Stimulated activated CD8-positive, alpha-beta memory T cell treated with anti-CD3 and anti-CD28 coated beads, Interleukin-12 subunit alpha, Interleukin-12 subunit beta, amount 100 ng/mL, for 4 hours (primary cell): ENCODE results near the gene ST3GAL2.
"Not testable (repeated sequence)": the region's sequence is repeated elsewhere in the genome, so short reads cannot be mapped to it uniquely, and the experiment has no call there.

Experiments
- DNase-seq: peaks from one replicate; pipeline ENCODE4 v3.0.0-alpha.2; 2020; ENCODE audit warnings: low read depth

The ST3GAL2 gene

DNA sequence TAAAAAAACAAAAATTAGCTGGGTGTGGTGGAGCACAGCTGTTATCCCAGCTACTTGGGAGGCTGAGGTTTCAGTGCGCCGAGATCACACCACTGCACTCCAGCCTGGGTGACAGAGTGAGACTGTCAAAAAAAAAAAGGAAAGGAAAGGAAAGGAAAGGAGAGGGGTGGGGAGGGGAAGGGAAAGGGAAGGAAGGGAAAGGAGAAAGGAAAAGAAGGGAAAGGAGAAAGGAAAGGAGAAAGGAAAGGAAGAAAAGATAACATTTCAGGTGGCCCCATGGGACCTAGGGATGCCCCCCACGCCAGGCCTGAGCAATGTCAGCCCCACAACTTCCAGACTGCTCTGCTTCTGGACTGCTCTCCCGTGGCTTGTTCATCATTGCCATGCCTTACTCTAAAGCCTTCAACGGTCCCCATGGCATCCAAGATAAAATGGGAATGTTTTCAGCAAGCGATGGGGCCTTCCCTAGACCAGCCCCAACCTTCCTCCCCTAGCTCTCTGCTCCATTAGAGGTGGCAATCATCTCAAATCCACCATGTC lies 55.4 kb downstream of the ST3GAL2 start:
- no peak for DNase-seq

DNA sequence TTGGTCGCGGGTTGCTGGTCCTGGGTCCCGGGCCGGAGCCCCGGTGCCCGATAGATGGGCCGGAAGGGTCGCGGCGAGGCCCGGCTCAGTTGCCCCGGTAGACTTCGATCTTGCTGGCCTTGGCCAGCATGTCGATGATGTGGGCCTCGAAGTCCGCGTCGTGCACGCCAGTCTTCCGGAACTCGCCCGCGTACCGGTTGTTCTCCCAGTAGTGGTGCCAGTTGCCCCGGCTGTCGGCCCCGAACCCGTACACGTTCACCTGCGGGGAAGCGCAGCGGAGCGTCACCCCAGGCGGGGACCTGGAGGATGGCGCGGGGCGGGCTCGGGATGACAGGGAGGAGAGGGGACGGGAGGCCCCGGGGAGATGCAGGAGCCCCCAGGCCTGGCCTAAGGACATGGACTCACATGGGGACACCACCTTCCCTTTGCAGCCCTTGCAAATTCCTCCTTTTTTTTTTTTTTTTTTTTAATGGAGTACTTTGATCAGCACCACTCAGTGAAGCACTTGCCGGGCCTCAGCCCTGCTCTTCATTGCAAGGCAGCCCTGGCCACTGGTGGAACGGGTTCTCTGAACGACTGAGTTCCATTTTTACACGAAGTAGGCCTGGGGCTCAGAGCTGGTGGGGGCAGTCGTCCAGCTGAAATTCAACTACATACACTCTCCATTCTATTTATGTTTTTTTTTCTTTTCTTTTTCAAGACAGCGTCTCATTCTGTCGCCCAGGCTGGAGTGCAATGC lies 57.1 kb downstream of the ST3GAL2 start:
- no peak for DNase-seq

DNA sequence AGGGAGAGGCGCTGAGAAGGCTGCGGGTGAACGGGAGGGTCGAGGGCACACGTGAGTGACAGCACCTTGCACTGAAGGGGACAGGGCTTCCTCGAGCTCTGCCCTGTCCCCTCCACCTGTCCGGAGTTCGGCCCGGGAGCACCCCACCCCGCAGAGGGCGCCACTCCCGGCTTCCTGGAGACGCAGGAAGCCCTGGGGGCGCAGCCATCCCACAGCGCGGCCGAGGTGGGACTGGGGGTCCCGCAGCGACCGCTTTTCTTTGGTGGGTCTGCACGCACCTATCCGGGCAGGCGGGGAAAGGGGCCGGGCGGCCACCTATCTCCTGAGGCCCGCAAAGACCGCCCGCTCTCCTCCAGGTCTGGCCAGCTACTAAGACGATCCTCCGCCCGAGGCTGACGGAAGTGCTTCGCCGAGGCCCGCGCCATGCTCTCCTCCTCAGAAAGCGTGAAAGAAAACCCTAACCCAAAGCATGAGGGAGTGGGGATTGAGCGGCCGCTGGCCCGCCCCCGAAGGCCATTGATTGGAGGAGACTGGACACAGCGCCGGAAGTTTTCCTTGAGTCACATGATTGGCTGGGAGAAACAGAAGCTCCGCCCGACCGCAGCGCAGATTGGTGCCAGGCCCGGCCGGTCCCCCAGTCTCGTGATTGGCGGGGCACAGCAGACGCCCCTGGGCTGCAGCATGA lies 57.8 kb downstream of the ST3GAL2 start:
- peak; percentile 88 for DNase-seq

DNA sequence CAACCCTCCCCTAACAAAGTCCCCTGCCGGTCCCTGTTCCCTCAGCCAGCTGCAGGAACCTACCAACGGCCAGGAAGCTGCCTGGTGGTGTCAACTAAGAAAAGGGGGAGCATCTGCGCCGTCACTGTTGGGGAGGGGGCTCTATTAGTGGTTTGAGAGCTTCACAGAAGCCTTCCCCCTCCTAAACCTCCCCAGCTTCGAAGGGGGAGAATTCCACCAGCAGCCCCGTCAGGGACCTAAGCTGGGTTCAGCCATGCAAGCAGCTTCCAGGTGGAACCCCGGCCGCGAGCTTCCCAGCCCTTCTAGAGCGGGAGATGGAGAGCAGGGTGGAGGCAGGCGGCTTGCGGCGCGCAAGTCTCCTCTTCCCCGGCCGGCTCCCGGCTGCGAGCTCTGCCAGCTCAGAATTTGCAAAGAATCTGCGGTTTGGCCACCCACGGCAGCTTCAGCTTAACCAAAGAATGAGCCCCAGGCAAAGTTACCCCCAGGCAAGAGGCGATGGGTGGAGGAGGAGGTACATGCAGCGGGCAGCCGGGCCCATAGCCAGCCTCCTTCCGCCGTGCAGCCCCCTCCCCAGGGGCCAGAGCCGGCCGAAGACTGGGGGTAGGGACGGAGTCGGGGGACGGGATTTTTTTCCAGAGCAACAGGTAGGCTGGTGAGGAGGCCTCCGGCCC lies 58.5 kb downstream of the ST3GAL2 start:
- DNase-seq, result peak; percentile 65

DNA sequence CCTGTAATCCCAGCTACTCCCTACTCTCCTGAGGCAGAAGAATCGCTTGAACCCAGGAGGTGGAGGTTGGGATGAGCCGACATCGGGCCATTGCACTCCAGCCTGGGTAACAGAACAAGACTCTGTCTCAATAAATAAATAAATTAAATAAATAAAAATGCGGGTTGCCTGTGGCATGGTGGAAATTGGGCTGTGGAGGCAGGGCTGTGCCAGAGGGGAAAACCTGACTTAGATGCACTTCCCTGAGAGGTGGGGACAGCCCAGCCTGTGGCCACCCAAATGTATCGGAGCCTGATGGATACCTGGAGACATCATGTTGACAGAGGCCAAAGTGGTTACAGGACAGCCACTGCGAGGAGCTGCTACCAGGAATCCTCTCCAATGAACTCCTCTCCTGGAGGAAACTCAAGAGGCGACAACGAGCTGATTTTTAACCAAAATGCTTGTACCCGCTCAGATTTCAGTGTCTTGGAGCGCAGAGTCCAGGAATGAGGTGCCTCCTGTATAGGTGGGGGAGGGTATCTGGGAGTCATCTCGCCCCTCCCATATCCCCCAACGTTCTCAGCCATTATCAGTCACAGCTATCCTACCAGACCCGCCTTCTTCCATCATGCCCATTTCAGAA lies 59.9 kb downstream of the ST3GAL2 start:
- DNase-seq, result no peak

DNA sequence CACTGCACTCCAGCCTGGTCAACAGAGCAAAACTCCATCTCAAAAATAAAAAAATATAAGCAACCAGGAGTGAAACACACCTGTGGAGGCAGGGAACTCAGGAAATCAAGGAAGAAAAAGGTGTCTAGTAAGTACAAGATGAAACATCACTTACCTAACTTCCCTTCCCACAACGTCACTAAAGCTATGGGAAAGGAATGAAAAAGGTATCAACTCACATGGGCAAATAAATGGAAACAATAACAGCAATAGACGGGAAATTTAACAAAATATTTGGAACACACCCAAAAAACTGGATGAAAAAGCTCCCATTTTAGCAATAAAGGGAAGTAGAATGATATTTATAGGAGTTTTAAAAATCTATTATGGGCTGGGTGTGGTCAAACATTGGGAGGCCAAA lies 61.1 kb downstream of the ST3GAL2 start:
- no peak for DNase-seq

DNA sequence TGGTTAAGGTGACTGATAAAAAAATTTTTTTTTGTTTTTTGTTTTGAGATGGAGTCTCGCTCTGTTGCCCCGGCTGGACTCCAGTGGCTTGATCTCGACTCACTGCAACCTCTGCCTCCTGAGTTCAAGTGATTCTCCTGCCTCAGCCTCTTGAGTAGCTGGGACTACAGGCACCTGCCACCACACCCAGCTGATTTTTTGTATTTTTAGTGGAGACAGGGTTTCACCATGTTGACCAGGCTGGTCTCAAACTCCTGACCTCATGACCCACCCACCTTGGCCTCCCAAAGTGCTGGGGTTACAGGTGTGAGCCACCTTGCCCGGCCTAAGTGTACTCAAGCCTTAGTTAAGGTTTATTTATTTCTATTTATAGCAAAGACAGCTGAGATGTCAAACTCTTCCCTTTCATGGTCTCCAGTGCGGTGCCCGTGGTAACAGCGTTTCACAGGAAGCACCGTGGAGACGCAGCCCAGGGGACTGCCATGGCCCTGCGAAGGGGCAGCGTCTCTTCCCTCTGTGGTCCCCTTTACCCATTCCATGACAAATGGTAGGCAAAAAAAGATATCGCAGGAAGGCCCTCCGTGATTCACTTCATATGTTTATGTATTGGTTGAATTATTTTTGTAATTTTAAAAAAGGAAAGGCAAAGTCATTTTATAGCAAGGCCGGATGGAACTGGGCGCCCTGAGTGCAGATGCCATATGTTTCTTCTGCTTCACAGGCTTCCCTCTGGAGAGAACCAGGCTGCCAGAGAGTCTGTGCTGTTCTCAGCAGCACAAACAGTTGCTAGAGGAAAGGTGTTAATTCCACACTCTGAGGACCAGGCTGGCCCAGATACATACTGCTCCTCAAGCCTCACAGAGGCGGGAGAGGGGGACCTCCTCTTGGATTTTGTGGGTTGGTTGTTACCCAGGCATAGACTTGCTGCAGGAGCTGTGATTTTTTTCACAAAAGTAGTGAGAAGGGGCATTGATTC lies 63.0 kb downstream of the ST3GAL2 start:
- DNase-seq, result no peak

DNA sequence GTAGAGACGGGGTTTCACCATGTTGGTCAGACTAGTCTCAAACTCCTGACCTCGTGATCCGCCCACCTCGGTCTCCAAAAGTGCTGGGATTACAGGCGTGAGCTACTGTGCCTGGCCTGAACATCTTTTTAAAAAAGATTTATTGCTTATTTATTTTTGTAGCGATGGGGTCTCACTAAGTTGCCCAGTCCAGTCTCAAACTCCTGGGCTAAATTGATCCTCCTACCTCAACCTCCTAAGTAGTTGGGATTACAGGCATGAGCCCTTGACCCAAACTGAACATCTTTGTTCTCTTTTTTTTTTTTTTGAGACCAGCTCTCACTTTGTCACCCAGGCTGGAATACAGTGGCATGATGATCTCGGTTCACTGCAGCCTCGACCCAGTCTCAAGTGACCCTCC lies 64.7 kb downstream of the ST3GAL2 start:
- DNase-seq, result no peak

DNA sequence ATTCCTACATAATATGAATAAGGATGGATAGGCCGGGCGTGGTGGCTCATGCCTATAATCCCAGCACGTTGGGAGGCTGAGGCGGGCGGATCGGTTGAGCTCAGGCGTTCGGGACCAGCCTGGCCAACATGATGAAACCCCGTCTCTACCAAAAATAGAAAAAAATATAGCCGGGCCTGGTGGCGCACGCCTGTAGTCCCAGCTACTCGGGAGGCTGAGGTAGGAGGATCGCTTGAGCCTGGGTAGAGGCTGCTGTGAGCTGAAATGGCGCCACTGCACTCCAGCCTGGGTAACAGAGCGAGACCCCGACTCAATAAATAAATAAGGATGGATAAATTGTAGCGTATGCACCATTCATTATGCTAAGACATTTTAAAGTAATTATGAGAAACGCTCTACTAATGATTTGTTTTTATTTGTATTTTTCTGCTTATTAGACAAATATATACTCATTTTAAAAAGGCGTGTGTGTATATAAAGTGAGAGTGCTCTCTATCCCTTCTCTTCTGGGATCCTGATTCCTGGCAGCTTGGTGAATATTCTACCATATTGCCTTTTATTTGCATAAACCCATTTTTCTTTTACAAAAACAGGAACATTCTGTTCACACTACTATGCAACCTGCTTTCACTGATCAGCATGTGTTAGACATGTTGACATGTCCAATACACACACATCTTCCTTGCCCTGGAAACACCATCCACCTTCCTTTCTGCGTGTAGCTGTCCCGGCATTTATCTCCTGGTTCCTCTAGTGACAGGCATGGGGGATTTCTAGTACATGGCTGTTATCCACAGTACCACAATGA lies 65.8 kb downstream of the ST3GAL2 start:
- DNase-seq, result no peak

DNA sequence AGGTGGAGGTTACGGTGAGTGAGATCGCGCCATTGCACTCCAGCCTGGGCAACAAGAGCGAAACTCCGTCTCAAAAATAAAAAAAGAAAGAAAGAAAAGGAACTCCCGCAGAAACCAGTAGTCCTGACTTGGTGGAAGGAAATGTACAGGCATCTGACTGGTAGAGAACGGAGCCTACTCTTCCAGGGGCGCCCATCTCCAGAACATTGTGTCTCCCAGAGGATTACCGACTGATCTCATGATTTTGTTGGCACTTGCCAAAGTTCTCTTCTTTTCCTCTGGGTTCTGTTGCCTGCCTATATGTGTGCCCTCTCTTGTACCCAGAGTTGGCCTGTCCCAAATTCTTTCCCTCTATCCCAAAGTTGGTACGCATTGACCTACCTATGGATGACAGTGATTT lies 68.0 kb downstream of the ST3GAL2 start:
- DNase-seq, result no peak

DNA sequence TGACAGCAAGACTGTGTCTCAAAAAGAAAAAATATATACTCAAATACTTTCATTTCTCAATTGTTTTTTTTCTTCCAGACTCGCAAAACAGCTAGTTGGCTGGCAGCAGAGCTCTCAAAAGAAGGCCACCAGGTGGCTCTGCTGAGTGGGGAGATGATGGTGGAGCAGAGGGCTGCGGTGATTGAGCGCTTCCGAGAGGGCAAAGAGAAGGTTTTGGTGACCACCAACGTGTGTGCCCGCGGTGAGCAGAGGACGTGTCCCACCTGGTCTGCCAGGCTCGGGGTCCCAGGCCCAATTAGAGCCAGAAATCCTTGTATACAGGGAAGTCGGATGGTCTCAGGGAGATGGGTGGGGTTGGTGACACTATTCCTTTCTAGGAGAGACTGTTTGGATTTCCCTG lies 68.8 kb downstream of the ST3GAL2 start:
- not testable (repeated sequence) for DNase-seq

DNA sequence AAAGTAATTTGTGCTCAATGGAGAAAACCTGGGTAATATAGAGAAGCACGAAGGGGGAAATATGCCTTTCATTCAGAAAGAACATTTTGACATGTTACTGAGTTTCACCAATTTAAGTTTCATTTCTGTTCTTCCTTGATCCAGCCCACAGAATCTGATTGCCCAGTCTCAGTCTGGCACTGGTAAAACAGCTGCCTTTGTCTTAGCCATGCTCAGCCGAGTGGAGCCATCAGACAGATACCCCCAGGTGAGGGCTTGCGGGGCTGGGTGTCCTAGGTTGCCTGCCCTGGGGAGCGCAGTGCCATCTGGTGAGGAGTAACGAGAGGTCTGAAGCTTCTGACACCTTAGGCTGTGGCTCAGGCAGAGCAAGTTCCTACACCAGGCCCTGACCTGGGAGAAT lies 74.5 kb downstream of the ST3GAL2 start:
- DNase-seq, result no peak

DNA sequence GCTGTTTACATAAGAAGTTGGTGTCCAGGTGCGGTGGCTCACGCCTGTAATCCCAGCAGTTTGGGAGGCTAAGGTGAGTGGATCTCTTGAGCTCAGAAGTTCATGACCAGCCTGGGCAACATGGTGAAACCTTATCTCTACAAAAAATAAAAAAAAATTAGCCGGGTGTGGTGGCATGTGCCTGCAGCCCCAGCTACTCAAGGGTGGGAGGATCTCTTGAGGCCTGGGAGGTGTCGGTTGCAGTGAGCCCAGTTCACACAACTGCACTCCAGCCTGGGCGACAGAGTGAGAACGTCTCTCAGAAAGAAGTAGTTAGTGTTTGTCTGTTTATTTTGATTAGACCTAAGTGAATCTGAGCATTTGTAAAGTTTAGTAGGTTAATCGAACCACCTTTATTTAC lies 79.3 kb downstream of the ST3GAL2 start:
- no peak for DNase-seq

DNA sequence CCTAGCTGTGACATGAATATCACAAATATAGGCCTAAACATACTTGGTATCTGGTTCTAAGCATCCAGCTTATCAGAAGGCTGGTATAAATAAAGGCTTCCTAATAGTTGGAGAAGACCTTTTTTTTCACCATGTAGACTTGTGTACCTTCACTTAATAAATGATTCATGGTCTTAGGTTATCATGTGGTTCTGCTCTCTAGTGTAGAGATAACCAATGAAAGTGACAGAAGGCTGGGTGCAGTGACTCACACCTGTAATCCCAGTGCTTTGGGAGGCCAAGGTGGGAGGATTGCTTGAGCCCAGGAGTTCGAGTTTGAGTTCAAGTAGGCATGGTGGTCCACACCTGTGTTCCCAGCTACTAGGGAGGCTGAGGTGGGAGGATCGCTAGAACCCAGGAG lies 89.1 kb downstream of the ST3GAL2 start:
- DNase-seq, result no peak

DNA sequence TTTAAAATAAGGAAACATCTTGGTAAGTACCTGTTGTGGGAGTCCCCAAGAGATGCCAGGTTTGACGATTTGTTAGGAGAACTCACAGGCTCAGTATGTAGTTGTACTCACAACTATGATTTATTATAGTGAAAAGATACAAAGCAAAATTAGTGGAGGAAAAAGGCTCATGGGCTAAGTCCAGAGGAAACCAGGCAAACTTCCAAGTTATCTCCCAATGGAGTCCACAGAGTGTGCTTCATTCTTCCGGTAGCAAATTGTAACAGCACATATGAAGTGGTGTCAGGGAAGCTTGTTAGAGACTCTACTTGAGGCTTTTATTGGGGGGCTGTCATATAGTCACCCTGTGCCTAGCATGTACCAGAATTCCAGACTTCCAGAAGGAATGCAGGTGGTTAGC lies 89.9 kb downstream of the ST3GAL2 start:
- DNase-seq, result no peak

DNA sequence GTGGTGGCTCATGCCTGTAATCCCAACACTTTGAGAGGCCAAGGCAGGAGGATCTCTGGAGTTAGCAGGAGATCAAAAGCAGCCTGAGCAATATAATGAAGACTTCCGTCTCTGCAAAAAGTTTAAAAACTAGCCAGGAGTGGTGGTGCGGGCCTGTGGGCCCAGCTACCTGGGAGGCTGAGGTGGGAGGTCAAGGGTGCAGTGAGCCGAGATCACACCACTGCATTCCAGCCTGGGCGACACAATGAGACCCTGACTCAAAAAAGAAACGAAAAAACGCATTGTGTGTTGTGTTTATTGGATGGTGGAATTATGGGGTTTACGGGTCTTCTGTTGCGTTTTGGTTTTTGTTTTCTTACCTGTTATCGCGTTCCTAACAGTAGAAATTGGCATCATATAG lies 93.1 kb downstream of the ST3GAL2 start:
- DNase-seq, result no peak

DNA sequence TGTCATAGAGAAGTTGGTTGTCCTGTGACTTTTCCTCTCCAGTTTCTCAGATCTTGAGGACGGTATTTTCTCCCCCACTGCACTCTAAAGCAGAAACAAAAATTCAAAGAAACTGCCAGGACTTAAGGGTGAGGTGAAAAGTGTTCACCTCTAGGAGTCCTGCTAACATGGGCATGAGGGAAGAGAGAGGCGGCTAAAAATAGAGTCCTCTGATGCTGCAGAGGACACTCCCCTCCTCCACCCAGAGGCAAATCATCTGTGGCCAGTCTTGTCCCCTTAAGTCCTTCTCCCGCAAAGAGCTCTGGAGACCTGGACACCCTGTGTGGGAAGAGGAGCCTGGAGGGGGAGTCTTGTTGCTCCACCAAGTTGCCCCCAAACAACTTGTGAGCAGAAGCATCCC lies 96.9 kb downstream of the ST3GAL2 start:
- DNase-seq, result no peak

DNA sequence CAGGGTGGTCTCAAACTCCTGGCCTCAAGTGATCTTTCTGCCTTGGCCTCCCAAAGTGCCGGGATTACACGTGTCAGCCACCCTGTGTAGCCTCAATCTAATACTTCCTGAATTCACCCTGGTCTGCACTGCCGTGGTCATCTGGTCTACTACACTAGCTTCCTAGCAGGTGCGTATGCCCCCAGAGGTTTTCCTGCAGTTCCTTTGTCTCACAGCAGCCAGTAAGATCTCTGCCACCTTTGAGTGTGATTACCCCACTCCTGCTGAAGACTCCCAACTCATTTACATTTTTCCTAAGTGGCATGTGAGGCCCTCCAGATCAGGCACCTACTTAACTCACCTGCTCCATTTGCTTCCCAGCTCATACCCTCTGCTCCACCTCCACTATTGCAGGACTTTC lies 97.3 kb downstream of the ST3GAL2 start:
- DNase-seq, result no peak

DNA sequence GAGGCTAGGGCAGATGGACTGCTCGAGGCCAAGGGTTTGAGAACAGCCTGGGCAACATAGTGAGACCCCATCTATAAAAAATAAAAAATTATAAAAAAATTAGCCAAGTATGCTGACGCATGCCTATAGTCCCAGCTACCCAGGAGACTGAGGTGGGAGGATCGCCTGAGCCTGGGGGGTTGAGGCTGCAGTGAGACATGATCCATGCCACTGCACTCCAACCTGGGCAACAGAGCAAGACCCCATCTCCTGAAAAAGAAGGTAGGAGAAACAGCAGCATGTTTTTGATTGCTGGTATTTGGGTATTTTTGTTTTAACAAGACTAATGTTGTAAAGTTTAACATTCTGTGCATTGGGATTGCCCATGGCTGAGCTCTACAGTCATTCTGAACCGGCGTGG lies 101.1 kb downstream of the ST3GAL2 start:
- DNase-seq, result no peak

DNA sequence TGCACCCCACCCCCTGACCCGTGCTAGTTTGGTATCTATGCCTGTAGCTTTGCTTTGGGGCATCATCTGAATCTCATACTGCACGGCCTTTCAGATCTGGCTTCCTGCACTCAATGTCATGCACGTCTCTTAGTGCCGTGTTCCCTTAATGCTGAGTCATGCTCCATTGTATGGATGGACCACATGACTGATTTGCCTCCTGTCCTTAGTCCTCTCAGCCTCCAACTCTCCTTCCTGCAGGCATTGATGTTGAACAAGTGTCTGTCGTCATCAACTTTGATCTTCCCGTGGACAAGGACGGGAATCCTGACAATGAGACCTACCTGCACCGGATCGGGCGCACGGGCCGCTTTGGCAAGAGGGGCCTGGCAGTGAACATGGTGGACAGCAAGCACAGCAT lies 106.2 kb downstream of the ST3GAL2 start:
- DNase-seq, result not testable (repeated sequence)
